GM18861 (cell line): ENCODE data around the gene ERVMER34-1.

Source experiments
- ATAC-seq: cut with Tn5 transposase; IDR thresholded peaks from one replicate; pipeline ENCODE4 v1.9.1; 2021; ENCODE audit not compliant: unreplicated experiment

Gene ERVMER34-1, protein sequence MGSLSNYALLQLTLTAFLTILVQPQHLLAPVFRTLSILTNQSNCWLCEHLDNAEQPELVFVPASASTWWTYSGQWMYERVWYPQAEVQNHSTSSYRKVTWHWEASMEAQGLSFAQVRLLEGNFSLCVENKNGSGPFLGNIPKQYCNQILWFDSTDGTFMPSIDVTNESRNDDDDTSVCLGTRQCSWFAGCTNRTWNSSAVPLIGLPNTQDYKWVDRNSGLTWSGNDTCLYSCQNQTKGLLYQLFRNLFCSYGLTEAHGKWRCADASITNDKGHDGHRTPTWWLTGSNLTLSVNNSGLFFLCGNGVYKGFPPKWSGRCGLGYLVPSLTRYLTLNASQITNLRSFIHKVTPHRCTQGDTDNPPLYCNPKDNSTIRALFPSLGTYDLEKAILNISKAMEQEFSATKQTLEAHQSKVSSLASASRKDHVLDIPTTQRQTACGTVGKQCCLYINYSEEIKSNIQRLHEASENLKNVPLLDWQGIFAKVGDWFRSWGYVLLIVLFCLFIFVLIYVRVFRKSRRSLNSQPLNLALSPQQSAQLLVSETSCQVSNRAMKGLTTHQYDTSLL

DNA sequence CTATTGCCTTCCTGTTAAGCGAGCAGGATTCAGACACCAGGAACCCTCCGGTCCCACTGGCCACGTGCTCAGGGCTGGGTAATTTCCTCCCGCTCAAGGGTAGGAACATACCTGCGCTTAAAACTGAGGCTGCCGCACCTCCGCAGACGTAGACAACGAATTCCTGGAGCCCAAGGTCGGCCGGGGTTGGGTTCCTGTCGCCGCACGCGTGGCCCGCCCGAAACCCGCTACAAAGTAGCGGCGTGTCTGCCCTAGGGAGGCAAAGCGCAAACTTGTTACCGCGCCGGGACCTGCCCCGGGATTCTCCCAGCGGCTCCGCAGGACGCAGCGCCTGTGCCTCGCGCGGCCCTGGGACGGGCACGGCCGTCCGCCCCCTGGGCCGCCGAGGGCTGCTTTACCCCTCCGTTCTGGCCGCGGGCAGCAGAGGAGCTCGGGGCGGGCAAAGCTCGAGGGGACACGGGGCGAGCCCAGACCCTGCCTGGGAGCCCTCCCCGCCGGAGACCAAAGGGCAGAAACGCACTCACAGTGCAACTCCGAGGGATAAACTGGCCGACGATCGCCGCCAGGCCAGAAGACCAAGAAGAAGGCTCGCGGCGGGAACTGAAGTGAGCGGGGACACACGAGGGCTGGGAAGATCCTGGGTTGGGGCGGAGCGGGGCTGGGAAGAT is at the start of gene ERVMER34-1:
TSS of gene ERVMER34-1 (minus strand) at position 607 of the 668 bp plus-strand sequence. CDS start 5,905 bp downstream, outside the sequence.
- ATAC-seq = no peak

DNA sequence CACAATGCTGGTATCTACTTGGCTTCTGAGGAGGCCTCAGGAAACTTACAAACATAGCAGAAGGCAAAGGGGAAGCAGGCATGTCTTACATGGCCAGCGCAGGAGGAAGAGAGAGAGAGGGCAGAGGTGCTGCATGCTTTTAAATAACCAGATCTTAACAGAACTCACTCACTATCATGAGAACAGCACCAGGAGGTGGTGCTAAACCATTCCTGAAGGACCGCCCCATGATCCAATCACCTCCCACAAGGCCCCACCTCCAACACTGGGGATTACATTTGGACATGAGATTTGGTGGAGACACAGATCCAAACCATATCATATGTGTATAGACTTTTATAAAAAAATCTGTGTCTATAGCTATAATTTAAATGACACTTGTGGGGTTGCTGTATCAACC is 48.6 kb upstream of the ERVMER34-1 start:
- no peak for ATAC-seq

DNA sequence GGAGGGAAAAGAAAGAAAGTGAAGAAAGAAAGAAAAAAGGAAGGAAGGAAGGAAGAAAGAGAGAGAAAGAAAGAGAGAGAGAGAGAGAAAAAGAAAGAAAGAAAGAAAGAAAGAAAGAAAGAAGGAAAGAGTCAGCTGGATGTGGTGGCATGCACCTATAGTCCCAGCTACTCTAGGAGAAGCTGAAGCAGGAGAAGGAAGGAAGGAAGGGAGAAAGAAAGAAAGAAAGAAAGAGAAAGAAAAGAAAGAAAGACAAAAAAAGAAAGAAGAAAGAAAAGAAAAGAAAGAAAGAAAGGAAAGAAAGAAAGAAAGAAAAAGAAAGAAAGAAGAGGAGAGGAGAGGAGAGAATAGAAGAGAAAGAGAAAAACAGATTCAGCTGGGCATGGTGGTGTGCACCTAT is 44.3 kb upstream of the ERVMER34-1 start:
- ATAC-seq = no peak

DNA sequence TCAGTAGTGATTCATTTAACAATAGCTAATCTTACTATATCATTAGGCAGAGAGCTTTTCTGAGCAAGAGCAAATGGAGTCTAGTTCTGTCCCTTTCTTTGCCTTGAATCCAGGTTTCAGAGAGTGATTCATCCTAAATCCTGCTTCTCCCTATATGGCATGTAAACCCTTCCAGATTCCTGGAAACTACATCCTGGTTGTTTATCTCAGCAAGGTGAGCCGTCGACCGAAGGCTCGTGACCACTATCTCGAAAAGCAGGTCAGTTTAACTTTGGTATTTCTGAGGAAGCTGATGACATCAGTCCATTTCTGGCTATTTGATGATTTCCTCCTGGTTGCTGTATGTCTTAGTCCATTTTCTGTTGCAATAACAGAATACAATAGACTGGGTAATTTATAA is 40.7 kb upstream of the ERVMER34-1 start:
- no peak for ATAC-seq

DNA sequence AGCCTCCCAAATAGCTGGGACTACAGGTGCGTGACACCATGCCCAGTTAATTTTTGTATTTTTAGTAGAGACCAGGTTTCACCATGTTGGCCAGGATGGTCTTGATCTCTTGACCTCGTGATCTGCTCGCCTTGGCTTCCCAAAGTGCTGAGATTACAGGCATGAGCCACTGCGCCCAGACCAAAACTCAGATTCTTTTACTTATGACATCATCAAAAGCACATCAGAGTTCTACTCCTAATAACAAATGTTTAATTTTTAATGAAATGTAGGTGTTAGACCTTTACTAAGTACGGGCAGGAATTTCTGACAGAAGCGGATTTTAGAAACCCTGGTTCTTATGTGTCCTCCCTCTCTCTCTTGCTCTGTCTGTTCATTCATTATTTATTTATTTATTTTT is 38.5 kb upstream of the ERVMER34-1 start:
- ATAC-seq = no peak

DNA sequence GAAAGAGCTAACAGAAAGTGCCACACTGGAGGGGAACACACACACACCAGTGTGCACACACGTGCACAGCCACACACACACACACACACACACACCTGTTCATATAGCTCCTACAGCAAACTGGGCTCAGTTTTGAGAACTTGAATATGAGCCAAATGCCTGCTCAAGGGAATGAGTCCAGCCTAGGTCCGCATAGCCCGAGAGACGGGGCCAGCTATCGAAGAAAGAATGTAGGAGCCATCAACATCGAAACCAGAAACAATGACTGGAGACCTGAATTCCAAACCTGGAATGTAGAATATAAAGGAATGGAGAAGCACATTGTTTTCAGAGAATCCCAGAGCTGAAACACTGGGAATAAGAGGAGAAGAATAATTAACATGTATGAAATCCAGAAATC is 37.6 kb upstream of the ERVMER34-1 start:
- ATAC-seq = no peak

DNA sequence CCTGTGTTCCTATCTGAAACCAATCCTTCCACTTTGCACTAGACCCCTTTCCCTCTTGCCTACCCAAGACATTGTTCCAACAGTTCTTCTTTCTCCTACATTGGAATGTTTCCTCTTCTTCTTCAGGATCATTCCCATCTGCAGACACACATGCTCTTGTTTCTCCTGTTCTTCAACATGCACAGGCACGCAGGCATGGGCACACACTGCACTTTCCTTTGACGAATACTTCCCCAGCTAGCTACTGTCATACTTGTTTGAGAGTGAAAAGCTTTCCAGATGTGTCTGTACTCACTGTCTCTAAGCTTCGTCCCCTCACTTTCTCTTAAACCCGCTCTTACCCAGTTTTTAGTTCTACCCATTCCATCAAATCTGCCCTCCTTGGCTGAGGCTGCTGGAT is 31.8 kb upstream of the ERVMER34-1 start:
- ATAC-seq = no peak

DNA sequence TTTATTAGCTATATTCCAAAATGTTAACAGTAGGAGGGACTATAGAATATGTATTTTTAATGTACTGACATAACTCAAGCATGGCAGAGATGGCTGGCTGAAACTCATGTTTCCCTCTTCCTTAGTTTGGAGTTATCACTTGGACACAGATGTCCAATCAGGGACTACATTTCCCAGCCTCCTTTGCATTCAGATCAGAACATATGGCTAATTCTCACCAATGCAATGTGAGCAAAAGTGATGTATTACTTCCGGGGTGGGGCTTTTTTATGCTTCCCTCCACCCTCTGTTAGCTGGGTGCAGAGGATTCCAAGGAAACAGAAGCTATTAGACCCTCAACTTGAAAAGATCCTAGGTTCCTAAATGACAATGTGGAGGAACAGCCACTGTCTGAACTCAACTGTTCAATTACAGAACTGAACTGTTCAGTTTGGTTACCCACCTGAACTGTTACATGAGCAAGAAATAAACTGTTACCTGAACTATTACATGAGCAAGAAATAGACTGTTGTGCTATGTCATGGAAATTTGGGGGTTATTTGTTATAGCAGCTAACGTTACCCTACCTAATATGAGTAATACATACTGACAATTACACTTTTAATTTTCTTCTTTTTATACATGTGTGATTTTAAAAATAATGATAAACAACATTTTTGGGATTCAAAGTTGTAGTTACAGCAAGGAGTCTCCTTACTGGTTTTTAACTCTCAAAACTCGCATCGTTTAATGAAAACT is 29.6 kb upstream of the ERVMER34-1 start:
- no peak for ATAC-seq

DNA sequence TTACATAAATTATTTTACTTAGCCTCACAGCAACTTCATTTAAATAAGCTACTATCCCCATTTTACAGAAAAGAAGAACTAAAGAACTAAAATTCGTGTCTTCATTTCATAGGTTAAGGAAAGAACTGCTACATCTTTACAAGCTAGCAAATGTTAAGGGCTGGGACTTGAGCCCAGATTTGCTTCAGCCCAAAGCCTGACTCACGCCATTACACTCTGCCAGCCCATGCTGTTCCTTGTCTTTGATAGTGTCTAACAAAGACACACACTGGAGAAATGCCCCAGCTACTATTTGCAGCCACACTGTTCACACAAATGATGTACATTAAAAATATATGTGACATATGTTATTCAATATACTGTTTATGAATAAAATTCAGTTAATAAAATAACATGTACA is 29.0 kb upstream of the ERVMER34-1 start:
- ATAC-seq = no peak

DNA sequence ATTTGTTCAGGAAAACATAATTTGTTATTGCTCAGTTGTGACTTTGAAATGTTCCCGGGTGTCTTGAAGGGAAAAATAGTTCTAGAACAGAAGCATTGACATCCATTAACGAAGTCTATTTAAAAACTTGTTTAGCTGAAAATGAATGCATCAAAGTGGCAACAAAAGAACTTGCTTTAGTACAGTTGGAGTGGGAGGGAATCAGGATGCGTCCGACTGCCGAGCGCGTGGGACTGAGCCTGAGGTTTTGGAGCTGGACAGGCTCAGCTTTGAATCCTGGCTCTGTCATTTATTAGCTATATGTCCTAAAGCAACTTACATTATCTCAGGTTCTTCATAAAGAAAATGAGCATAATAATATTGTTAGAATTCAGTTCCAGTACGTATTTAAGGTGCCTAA is 9.0 kb upstream of the ERVMER34-1 start:
- ATAC-seq = no peak

DNA sequence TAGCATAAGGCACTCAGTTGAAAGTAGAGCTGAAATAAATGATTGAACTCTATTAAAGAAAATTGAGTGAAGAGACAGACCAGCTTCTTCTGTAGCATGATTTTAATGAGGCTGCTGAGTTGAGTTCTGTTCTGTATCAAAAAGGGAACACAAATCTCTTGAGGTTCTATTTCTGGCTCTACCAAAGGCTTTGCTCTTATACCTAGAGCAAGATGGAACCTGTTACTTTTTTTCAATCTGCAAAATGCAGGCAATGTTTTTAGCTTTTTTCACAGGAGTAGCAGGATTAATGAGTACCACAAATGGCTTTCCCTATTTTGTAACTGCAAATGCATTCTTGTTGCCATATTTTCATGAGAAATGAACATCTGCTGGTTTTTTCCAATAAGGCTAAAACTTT is 4.2 kb upstream of the ERVMER34-1 start:
- no peak for ATAC-seq

DNA sequence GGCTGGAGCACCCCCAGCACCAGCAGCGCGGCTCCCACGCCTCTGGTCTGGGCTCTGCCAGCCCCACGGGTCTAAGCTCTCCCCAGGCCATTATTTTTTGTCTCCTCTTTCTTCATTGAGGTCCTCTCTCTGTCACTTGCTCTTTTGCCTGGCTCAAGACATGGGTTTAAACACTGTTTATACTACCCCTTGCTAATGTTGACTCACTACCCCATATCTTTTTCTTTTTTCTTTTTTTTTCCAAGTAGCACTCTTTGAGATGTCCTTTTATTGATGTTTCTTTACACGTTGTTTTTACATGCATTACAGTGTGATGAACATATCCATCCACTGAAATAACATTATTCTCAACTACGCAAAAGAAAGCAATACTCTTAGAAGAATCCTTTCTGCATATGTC is 1.7 kb upstream of the ERVMER34-1 start:
- no peak for ATAC-seq

DNA sequence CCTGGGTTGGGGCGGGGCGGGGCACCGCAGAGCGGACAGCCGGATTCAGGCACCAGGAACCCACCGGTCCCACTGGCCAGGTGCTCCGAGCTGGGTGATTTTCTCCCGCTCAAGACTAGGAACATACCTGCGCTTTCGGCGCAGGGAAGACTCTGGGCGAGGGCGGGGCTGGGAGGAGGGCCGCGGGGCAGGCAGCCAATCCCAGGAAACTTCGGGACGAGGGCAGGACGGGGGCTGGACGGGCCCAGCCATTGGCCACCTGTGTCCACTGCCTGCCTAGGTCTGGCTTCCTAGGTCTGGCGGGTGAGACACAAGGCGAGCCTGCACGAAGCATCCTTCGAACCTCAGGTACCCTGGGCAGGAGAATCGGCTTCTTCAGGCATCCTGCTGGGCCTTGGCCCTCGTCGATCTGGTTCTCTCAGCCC is 274 bp upstream of the ERVMER34-1 start:
- ATAC-seq = no peak

DNA sequence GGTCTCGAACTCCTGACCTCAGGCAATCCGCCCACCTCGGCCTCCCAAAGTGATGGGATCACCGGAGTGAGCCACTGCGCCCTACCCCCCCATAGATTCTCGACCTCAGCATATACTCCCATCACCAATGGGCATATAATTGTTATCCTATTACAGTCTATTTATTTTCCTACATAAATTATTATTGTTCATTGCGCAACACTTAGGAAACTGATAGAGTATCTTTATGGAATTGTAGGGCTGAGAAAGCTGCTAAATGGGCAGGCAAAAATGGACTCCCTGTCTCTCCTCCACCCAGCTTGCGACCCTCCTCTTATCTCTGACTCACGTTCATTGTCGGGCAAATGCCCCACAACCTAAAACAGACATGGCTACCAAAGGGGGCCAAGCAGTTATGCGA is 1.0 kb downstream of the ERVMER34-1 start:
- no peak for ATAC-seq

DNA sequence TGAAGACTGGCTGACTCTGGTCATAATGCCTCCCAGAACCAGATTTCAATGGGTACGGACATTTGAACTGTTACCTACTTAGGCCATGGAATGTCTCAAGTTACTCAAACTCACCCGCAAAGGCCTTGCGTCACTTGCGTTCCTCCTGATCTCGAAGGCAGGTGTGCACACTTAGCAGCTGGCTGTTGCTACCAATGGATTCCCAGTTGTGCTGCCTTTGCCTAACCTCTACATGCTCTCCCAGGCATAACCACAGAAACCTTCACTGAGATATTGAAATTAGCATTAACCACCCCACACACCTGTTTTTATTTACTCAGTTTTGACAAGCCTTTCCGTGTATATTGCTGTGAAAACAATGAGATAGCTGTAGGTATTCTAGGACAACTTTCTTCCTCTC is 2.8 kb downstream of the ERVMER34-1 start:
- no peak for ATAC-seq

DNA sequence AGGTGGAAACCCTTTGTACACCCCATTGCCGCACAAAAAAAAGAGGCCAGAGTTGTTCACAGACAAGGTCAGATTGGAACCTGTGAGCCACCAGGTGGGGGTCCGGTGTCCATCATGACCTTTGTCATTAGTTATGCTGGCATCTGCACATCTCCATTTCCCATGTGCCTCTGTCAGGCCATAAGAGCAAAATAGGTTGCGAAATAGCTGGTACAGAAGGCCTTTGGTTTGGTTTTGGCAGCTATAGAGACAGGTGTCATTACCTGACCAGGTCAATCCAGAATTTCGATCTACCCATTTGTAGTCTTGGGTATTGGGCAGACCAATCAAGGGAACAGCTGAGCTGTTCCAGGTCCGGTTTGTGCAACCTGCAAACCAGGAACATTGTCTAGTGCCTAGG is 6.6 kb downstream of the ERVMER34-1 start:
- no peak for ATAC-seq

DNA sequence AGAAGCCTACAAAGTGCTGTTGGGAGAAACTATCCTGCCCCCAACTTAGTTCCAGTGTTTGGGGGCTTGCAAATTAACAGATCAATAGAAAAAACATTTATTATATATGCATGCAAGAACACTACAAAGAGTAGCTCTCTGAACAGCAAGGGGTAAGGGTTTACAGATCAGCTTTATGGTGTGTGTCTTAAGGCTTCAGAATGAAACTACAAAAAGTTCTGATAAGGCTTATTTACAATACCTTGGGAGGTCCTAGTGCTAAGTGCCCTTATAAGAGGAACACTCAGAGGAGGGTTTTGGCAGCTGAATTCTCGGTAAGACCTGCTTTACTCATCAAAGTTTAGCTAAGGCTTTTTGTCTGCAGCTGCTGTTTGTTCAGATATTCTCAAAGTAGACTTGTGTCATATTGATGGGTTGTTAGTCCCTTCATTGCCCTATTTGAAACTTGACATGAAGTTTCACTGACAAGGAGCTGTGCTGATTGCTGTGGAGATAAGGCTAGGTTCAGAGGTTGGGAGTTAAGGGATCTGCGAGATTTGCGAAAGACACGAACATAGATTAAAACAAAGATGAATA is 7.7 kb downstream of the ERVMER34-1 start:
- ATAC-seq = no peak

DNA sequence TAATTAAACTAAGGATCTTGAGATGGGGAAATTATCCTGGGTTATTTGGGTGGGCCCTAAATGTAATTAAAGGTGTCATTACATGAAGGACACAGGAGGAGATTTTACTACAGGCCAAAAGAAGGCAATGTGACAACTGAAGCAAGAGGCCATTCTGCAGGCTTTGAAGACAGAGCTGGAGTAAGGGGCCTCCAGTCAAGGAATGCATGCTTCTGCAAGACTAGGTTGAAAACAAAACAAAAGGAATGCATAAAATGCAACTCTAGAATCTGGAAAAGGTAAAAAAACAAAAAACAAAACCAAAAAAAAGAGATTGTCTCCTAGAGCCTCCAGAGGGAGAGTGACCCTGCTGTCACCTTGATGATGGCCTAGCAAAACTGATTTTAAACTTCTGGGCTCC is 21.6 kb downstream of the ERVMER34-1 start:
- ATAC-seq = no peak

DNA sequence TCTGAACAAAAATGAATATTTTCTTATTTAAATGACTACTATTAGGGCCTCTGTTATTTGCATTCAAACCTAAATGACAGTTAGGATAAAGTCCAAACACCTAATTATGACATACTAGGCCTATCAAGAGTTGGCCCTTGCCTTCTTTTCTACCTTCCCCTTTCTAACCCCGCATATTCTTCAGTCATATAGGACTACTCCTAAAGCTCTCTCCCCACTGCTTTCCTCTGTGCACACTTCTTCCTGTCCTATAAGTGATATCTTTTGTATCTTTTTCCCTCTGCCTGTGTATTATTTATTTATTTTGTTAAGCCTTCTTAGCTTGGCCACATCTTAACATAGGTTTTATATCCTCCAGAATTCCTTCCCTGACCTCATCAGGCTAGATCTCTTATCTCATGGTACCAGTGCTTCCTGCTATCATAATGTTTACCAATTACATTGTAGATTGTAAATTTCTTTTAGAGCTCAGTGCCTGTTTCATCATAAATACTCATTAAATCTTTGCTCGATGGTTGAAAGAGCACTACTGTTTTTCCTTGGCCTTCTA is 22.5 kb downstream of the ERVMER34-1 start:
- ATAC-seq = no peak

DNA sequence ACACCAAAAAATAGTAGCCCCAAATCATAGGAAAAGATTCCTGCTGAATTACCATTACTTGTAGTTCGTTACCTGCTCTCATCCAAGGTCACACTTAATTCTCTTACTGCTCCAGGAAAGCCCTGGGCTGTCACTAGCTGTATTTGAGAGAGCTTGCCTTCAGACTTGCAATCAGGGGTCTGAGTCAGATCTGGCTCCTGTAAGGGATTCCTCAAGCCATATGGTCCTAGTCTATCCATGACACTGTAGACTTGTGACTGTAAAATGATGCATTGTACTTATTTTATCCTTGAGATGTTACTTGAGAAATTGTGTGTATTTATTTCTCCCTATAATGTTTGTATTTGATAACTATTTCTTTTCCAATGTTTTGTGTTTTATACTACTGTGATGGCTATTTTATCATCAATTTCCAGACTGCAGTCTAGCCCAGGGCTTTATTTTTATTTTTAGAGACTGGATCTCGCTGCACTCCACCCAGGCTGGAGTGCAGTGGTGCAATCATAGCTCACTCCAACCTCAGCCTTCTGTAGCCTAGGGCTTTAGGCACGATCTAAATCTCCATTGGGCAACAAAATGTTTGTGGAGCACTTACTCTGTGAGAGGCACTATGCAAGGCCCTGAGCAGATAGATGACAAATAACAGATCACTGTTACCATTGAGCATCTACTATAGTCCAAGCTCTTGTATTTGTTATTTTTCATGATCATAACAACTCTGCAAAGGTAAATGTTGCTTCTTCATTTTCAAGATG is 24.2 kb downstream of the ERVMER34-1 start:
- no peak for ATAC-seq
